Esophagus squamous epithelium (tissue), 5 donors: ENCODE measurements around the gene FOXP1. TPM values are rescaled to one million over a fixed set of nuclear protein-coding genes. Genes with fewer than 3 reads are reported as not detected.
A peak's percentile ranks its signal among the peaks of the same experiment; 100 is the strongest.

Experiments
- DNase-seq: peaks from one replicate; lab custom pipeline; 2025; lab: John Stamatoyannopoulos, UW
- H3K27ac ChIP-seq, 4 donors: fragments of 200-600 bp; sonication (generic); one replicate each; pipeline ENCODE4 v1.5.1; 2016 to 2019; ENCODE audit warnings: mild to moderate bottlenecking in 1 of 4
- H3K27me3 ChIP-seq, 4 donors: fragments of 200-600 bp; sonication (generic); 1 replicate in 3 of 4; 2 replicates in 1 of 4; pipeline versions ENCODE4 v1.5.1 to v1.6.0; 2017 to 2021; ENCODE audit warnings: antibody characterized with exemption in 1 of 4
- H3K36me3 ChIP-seq, 3 donors: fragments of 200-600 bp; sonication (generic); one replicate each; pipeline ENCODE4 v1.5.1; 2016 to 2019
- H3K4me1 ChIP-seq, 3 donors: fragments of 200-600 bp; sonication (generic); one replicate each; pipeline ENCODE4 v1.5.1; 2017 to 2019
- H3K4me3 ChIP-seq, 4 donors: fragments of 200-600 bp; sonication (generic); 1 replicate in 3 of 4; 2 replicates in 1 of 4; pipeline ENCODE4 v1.5.1; 2016 to 2019; ENCODE audit warnings: mild to moderate bottlenecking in 2 of 4, moderate library complexity in 1 of 4
- H3K9me3 ChIP-seq, 3 donors: fragments of 200-600 bp; sonication (generic); one replicate each; pipeline ENCODE4 v1.5.1; 2016 to 2019
- CTCF ChIP-seq, 6 experiments: fragments of 450-650 bp in 4 of 6; fragments of 200-600 bp in 2 of 6; sonication (generic) in 2 of 6; IDR thresholded peaks; one replicate each; pipeline ENCODE4 v1.5.1; 2016 to 2019; ENCODE audit warnings: antibody characterized with exemption in 6 of 6, mild to moderate bottlenecking in 4 of 6, moderate library complexity in 4 of 6
- POLR2A ChIP-seq, 4 donors: fragments of 450-650 bp; IDR thresholded peaks; one replicate each; pipeline ENCODE4 v1.6.1; 2017; ENCODE audit warnings: antibody characterized with exemption in 4 of 4, mild to moderate bottlenecking in 4 of 4, moderate library complexity in 3 of 4
- WGBS, 2 donors: methylation state at CpG; one replicate each; pipeline ENCODE4 v1.1.5; 2018; 5-methylcytosine and 5-hydroxymethylcytosine counted together
- intact Hi-C: fragments of 100-400 bp; cut with DNase I; formaldehyde crosslinking; loops from one replicate; pipeline ENCODE4 v1.15.0; 2022
- total RNA-seq, 4 donors: library from RNA; depleted of rRNA; stranded (reverse); fragments of >200 nt; gene quantifications; one replicate each; pipeline ENCODE4 v1.1.0, GENCODE V29; 2016
- donor health status: DM: yes; HTN: yes; CAD: no.

Gene FOXP1
- total RNA-seq, 4 donors from 2014 or later = 49.1 to 124 (median 61.1) TPM

GRCh38 chr3:71369701-71370391, 213.7 kb downstream of the FOXP1 start:
- H3K27ac ChIP-seq = peak overlapping the region in 2 of 4 donors; percentile 50 to 61

GRCh38 chr3:71366988-71367604, 216.4 kb downstream of the FOXP1 start:
- H3K4me1 ChIP-seq = peaks cover 0 to 28% (median 13%) of the 10 kb centered on the region in 3 donors
- no peaks in the 10 kb centered on the region for H3K9me3 ChIP-seq
- 78 to 83% methylated on average over 8 of the region's 8 CpGs for WGBS, 2 donors
- no peak overlapping the region for H3K27ac ChIP-seq
- H3K27me3 ChIP-seq = no peaks in the 10 kb centered on the region
- no peaks in the 10 kb centered on the region for H3K36me3 ChIP-seq
- intact Hi-C loops = no loop called here
- H3K4me3 ChIP-seq = no peak overlapping the region
- no peak for TF ChIP-seq POLR2A (IDR thresholded peaks at IDR 0.05)
- TF ChIP-seq CTCF (IDR thresholded peaks at IDR 0.05) = no peak
- DNase-seq = no peak

More at GRCh38 chr3:71369701-71370391, 213.7 kb downstream of the FOXP1 start:
- H3K36me3 ChIP-seq = no peaks in the 10 kb centered on the region
- no peaks in the 10 kb centered on the region for H3K27me3 ChIP-seq
- WGBS, 2 donors = 54 to 63% methylated on average over 6 of the region's 6 CpGs
- intact Hi-C loops = no loop called here
- no peak for DNase-seq
- no peaks in the 10 kb centered on the region for H3K9me3 ChIP-seq
- peaks cover 0 to 28% (median 13%) of the 10 kb centered on the region in 3 donors for H3K4me1 ChIP-seq
- no peak for TF ChIP-seq CTCF (IDR thresholded peaks at IDR 0.05)
- no peak for TF ChIP-seq POLR2A (IDR thresholded peaks at IDR 0.05)
- no peak overlapping the region for H3K4me3 ChIP-seq

GRCh38 chr3:71361334-71361890, 222.1 kb downstream of the FOXP1 start:
- WGBS, 2 donors = 89 to 90% methylated on average over 9 to 12 of the region's 12 CpGs
- Histone ChIP-seq H3K36me3 (peaks cover 0 to 11% (median 0%) of the 10 kb centered on the region in 3 donors), H3K4me1 (no peaks in the 10 kb centered on the region), H3K9me3 (no peaks in the 10 kb centered on the region), H3K27me3 (no peaks in the 10 kb centered on the region), H3K27ac (no peak overlapping the region), H3K4me3 (no peak overlapping the region)
- no peak for TF ChIP-seq POLR2A (IDR thresholded peaks at IDR 0.05)
- no peak for DNase-seq
- intact Hi-C loops = no loop called here

- H3K4me1 ChIP-seq = no peaks in the 10 kb centered on the region
- H3K27ac ChIP-seq = no peak overlapping the region
- H3K9me3 ChIP-seq = no peaks in the 10 kb centered on the region
- H3K27me3 ChIP-seq = no peaks in the 10 kb centered on the region
- WGBS, 2 donors = 69 to 81% methylated on average over 2 of the region's 2 CpGs
- intact Hi-C loops = no loop called here
- peaks cover 0 to 11% (median 0%) of the 10 kb centered on the region in 3 donors for H3K36me3 ChIP-seq
- DNase-seq = no peak
- H3K4me3 ChIP-seq = no peak overlapping the region
- TF ChIP-seq CTCF (IDR thresholded peaks at IDR 0.05) = no peak
- no peak for TF ChIP-seq POLR2A (IDR thresholded peaks at IDR 0.05)
These were observed 222.8 kb downstream of the FOXP1 start for GRCh38 chr3:71360764-71361163.

- TF ChIP-seq CTCF (IDR thresholded peaks at IDR 0.05) (no peak), POLR2A (IDR thresholded peaks at IDR 0.05) (no peak)
- DNase-seq = no peak
- WGBS, 2 donors = 88 to 90% methylated on average over 4 of the region's 4 CpGs
- Histone ChIP-seq H3K27me3 (no peaks in the 10 kb centered on the region), H3K36me3 (peaks cover 0 to 17% (median 0%) of the 10 kb centered on the region in 3 donors), H3K4me3 (no peak overlapping the region), H3K4me1 (no peaks in the 10 kb centered on the region), H3K9me3 (no peaks in the 10 kb centered on the region), H3K27ac (no peak overlapping the region)
- intact Hi-C loops = no loop called here
These were observed 223.3 kb downstream of the FOXP1 start for GRCh38 chr3:71360180-71360579.
